Endothelial cell of umbilical vein (primary cell): ENCODE data around the gene LMO7. TPM values are rescaled to one million over a fixed set of nuclear protein-coding genes. Genes with fewer than 3 reads are reported as not detected.

Source experiments
- BruUV-seq: library from RNA; stranded (reverse); fragments of 400-500 nt; replicated peaks from 2 replicates; lab custom pipeline; 2021; lab: Mats Ljungman, UMichigan
- CTCF ChIA-PET: fragments of 300-600, 350-600 bp; sonication (Branson Sonifier 250); formaldehyde crosslinking; loops from one replicate; lab custom pipeline; 2021; ENCODE audit warnings: antibody characterized with exemption, inconsistent platforms; lab: Charles Lee
- POLR2A ChIA-PET: fragments of 300-600, 350-600 bp; sonication (Branson Sonifier 250); formaldehyde crosslinking; loops from one replicate; lab custom pipeline; 2021; ENCODE audit warnings: antibody characterized with exemption, inconsistent platforms; lab: Charles Lee
- DNase-seq: peaks from one replicate; pipeline ENCODE4 v3.0.0-alpha.2; 2011; ENCODE audit warnings: low read depth, low spot score
- FAIRE-seq: peaks from 2 replicates; lab custom pipeline; 2011; peaks lifted over from hg19 to GRCh38; lab: Jason Lieb, UNC
- H2AFZ ChIP-seq: 2 replicates; pipeline ENCODE4 v1.6.0; 2012; ENCODE audit warnings: low read depth, low read length, control low read depth, inconsistent platforms
- H3K27ac ChIP-seq: 2 replicates; pipeline ENCODE4 v1.5.1; 2011; ENCODE audit warnings: low read depth, mild to moderate bottlenecking, control low read depth, low read length, moderate library complexity; ENCODE audit not compliant: insufficient read depth
- H3K27me3 ChIP-seq, 2 experiments: 2 replicates each; pipeline versions ENCODE4 v1.6.0 to v1.6.1; 2011; ENCODE audit warnings: low read length in 2 of 2, mixed read lengths in 1 of 2; ENCODE audit not compliant: control insufficient read depth in 2 of 2, insufficient read depth in 2 of 2
- H3K36me3 ChIP-seq, 2 experiments: 2 replicates in 1 of 2; 3 replicates in 1 of 2; pipeline ENCODE4 v1.5.1; 2011; ENCODE audit warnings: low read length in 2 of 2, mild to moderate bottlenecking in 1 of 2, moderate library complexity in 1 of 2; ENCODE audit not compliant: control insufficient read depth in 2 of 2, insufficient read depth in 2 of 2; ENCODE audit errors: extremely low read depth in 1 of 2
- H3K4me1 ChIP-seq: 3 replicates; pipeline ENCODE4 v1.5.1; 2011; ENCODE audit warnings: mild to moderate bottlenecking, low read length; ENCODE audit not compliant: control insufficient read depth, insufficient read depth; ENCODE audit errors: extremely low read depth
- H3K4me2 ChIP-seq: 2 replicates; pipeline ENCODE4 v1.6.1; 2011; ENCODE audit warnings: low read length, control low read depth, mixed read lengths; ENCODE audit not compliant: insufficient read depth
- H3K4me3 ChIP-seq, 3 experiments: fragments of 200-600 bp in 1 of 3; sonication (generic), shearing (Covaris generic) in 1 of 3; replicated peaks in 1 of 3; 2 replicates each; pipeline ENCODE4 v1.5.1; 2011 to 2016; ENCODE audit warnings: control low read depth in 3 of 3, low read length in 3 of 3, mild to moderate bottlenecking in 2 of 3, inconsistent platforms in 1 of 3, low read depth in 1 of 3, moderate library complexity in 1 of 3; ENCODE audit not compliant: insufficient read depth in 1 of 3
- H3K79me2 ChIP-seq: 2 replicates; pipeline ENCODE4 v1.6.0; 2012; ENCODE audit warnings: low read length, inconsistent platforms; ENCODE audit not compliant: control insufficient read depth, insufficient read depth
- H3K9ac ChIP-seq: replicated peaks from 2 replicates; pipeline ENCODE3; 2011; ENCODE audit warnings: low read length, control low read depth; ENCODE audit not compliant: insufficient read depth; ENCODE audit errors: extremely low read depth
- H3K9me1 ChIP-seq: replicated peaks from 3 replicates; pipeline ENCODE4 v1.6.0; 2011; ENCODE audit warnings: mild to moderate bottlenecking, low read length; ENCODE audit not compliant: control insufficient read depth, insufficient read depth; ENCODE audit errors: extremely low read depth
- H3K9me3 ChIP-seq: replicated peaks from 2 replicates; pipeline ENCODE4 v1.5.1; 2012; ENCODE audit warnings: low read length, inconsistent platforms; ENCODE audit not compliant: control insufficient read depth, insufficient read depth
- H4K20me1 ChIP-seq: replicated peaks from 2 replicates; pipeline ENCODE3; 2011; ENCODE audit warnings: mild to moderate bottlenecking, low read length; ENCODE audit not compliant: control insufficient read depth, insufficient read depth; ENCODE audit errors: extremely low read depth
- CTCF ChIP-seq, 2 donors: IDR thresholded peaks; 1 replicate in 1 of 2; 2 replicates in 1 of 2; pipeline ENCODE4 v1.5.1; 2011; ENCODE audit warnings: low read length in 2 of 2, mild to moderate bottlenecking in 2 of 2, moderate library complexity in 2 of 2, control low read depth in 1 of 2, inconsistent platforms in 1 of 2, low read depth in 1 of 2; ENCODE audit not compliant: insufficient read depth in 1 of 2; ENCODE audit errors: extremely low read depth in 1 of 2
- EZH2 ChIP-seq: IDR thresholded peaks from 2 replicates; pipeline ENCODE4 v1.6.1; 2012; ENCODE audit warnings: borderline replicate concordance, low read depth, mild to moderate bottlenecking, moderate library complexity, low read length, inconsistent platforms; ENCODE audit not compliant: severe bottlenecking
- FOS ChIP-seq: IDR thresholded peaks from 2 replicates; pipeline ENCODE4 v1.6.1; 2011; ENCODE audit warnings: mild to moderate bottlenecking, low read length, moderate library complexity, borderline replicate concordance; ENCODE audit not compliant: insufficient read depth
- GATA2 ChIP-seq: IDR thresholded peaks from 2 replicates; pipeline ENCODE4 v1.7.0; 2011; ENCODE audit warnings: low read depth, mild to moderate bottlenecking, moderate library complexity, mixed read lengths, low read length; ENCODE audit not compliant: insufficient read length, insufficient read depth
- JUN ChIP-seq: IDR thresholded peaks from 2 replicates; pipeline ENCODE4 v1.6.1; 2011; ENCODE audit warnings: borderline replicate concordance, low read depth; ENCODE audit not compliant: insufficient read length, insufficient read depth
- MAX ChIP-seq: IDR thresholded peaks from 2 replicates; pipeline ENCODE4 v1.6.1; 2011; ENCODE audit not compliant: insufficient read depth, insufficient read length
- MYC ChIP-seq: IDR thresholded peaks from one replicate; pipeline ENCODE4 v1.6.1; 2011; ENCODE audit warnings: mild to moderate bottlenecking, low read depth, low read length
- POLR2A ChIP-seq: IDR thresholded peaks from 2 replicates; pipeline ENCODE4 v1.6.1; 2012; ENCODE audit warnings: low read depth, mild to moderate bottlenecking, control low read depth, low read length
- POLR2AphosphoS5 ChIP-seq: IDR thresholded peaks from 2 replicates; pipeline ENCODE4 v1.6.1; 2012; ENCODE audit warnings: low read depth, mild to moderate bottlenecking, control low read depth, low read length, moderate library complexity; ENCODE audit not compliant: insufficient read depth
- dilution Hi-C: fragments of 300-500 bp; cut with MboI; formaldehyde crosslinking; loops from one replicate; pipeline ENCODE4 v1.15.0; 2019; ENCODE audit warnings: low sequenced_read_pairs; ENCODE audit not compliant: extremely low pct_ligation_motif_present
- intact Hi-C: fragments of 100-400 bp; cut with micrococcal nuclease; formaldehyde crosslinking; loops from one replicate; pipeline ENCODE4 v1.10.0; 2022
- polyA plus RNA-seq, 4 experiments: library from polyadenylated mRNA; depleted of rRNA in 3 of 4; stranded (reverse) in 3 of 4; unstranded in 1 of 4; fragments of >200 nt; gene quantifications; 2 replicates each; pipeline versions ENCODE4 v1.2.1 to v1.2.3, GENCODE V29; 2011 to 2012; ENCODE audit warnings: missing spikeins in 1 of 4
- total RNA-seq: library from RNA; stranded (reverse); gene quantifications from 2 replicates; pipeline ENCODE4 v1.2.3, GENCODE V29; 2021

The LMO7 gene
- total and polyA plus RNA-seq, 2 donors (not counting 3 experiments of a cell fraction or from before 2014, with no cell fraction given): 10.5 to 21.1 TPM

- Histone ChIP-seq H3K9ac (no peak overlapping the region), H3K4me1 (peaks cover 6% of the 10 kb centered on the region), H3K27me3 (no peaks in the 10 kb centered on the region), H3K36me3 (no peaks in the 10 kb centered on the region), H3K79me2 (peaks cover 5% of the 10 kb centered on the region), H3K9me3 (no peaks in the 10 kb centered on the region), H3K27ac (no peak overlapping the region), H3K4me2 (no peak overlapping the region), H3K4me3 (no peak overlapping the region), H2AFZ (no peak overlapping the region), H4K20me1 (no peaks in the 10 kb centered on the region), H3K9me1 (no peaks in the 10 kb centered on the region)
- no TSS peak for BruUV-seq
- DNase-seq (no peak), FAIRE-seq (no peak)
- no peak for TF ChIP-seq MYC
- TF ChIP-seq FOS: no peak
- no peak for TF ChIP-seq GATA2
- TF ChIP-seq EZH2: no peak
- TF ChIP-seq JUN: no peak
- no peak for TF ChIP-seq CTCF (IDR thresholded peaks at IDR 0.05; ENCODE audit: extremely low read depth in 1 of 2, insufficient read depth in 1 of 2, low read depth in 1 of 2, low read length in 2 of 2)
- TF ChIP-seq MAX: no peak
- no peak for TF ChIP-seq POLR2AphosphoS5
- TF ChIP-seq POLR2A: no peak
- intact Hi-C loops: no loop called here
- ChIA-PET POLR2A (no interaction called here), CTCF (no interaction called here)
- dilution Hi-C loops: no loop called here
Observed at GRCh38 chr13:75641026-75641425, 4.9 kb downstream of the LMO7 start.
